Panc1 (cell line): ENCODE results near the gene SEMA7A.

Experiments
- CTCF ChIP-seq: fragments of 450-650 bp; IDR thresholded peaks from 2 replicates; pipeline ENCODE4 v1.5.1; 2017; ENCODE audit warnings: mild to moderate bottlenecking
- POLR2AphosphoS5 ChIP-seq: IDR thresholded peaks from 2 replicates; pipeline ENCODE4 v1.6.1; 2012; ENCODE audit warnings: mild to moderate bottlenecking, low read depth, low read length, moderate library complexity
- SIN3A ChIP-seq: IDR thresholded peaks from 2 replicates; pipeline ENCODE4 v1.6.1; 2012; ENCODE audit warnings: low read depth, mild to moderate bottlenecking, low read length, moderate library complexity, borderline replicate concordance; ENCODE audit not compliant: insufficient read depth
- TCF7L2 ChIP-seq: IDR thresholded peaks from 2 replicates; pipeline ENCODE4 v1.6.1; 2011; ENCODE audit warnings: mild to moderate bottlenecking, low read depth, low read length, inconsistent platforms
- TF ChIP-seq, protein P1 (sequence below), 2 experiments: IDR thresholded peaks; 2 replicates each; pipeline ENCODE4 v1.6.1; 2011 to 2012; ENCODE audit warnings: low read depth in 2 of 2, control low read depth in 1 of 2, low read length in 1 of 2, mild to moderate bottlenecking in 1 of 2, moderate library complexity in 1 of 2; ENCODE audit not compliant: insufficient read depth in 1 of 2

DNA sequence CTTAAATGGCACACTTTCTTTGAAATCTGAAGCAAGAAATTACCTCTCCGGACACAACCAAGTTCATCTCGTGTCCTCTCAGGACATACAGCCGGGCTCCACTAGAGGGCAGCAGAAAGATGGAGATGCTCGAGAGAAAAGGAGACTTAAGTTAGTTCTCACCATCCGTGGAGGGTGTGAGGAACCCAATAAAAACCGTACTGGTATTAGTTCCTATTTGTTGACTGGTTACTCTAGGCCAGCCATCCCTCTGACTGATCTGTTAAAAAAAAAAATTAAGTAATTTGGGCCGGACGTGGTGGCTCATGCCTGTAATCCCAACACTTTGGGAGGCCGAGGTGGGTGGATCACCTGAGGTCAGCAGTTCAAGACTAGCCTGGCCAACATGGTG lies 58.5 kb downstream of the SEMA7A start:
- peak; percentile 95 for TF ChIP-seq CTCF
- TF ChIP-seq, protein P1, sequence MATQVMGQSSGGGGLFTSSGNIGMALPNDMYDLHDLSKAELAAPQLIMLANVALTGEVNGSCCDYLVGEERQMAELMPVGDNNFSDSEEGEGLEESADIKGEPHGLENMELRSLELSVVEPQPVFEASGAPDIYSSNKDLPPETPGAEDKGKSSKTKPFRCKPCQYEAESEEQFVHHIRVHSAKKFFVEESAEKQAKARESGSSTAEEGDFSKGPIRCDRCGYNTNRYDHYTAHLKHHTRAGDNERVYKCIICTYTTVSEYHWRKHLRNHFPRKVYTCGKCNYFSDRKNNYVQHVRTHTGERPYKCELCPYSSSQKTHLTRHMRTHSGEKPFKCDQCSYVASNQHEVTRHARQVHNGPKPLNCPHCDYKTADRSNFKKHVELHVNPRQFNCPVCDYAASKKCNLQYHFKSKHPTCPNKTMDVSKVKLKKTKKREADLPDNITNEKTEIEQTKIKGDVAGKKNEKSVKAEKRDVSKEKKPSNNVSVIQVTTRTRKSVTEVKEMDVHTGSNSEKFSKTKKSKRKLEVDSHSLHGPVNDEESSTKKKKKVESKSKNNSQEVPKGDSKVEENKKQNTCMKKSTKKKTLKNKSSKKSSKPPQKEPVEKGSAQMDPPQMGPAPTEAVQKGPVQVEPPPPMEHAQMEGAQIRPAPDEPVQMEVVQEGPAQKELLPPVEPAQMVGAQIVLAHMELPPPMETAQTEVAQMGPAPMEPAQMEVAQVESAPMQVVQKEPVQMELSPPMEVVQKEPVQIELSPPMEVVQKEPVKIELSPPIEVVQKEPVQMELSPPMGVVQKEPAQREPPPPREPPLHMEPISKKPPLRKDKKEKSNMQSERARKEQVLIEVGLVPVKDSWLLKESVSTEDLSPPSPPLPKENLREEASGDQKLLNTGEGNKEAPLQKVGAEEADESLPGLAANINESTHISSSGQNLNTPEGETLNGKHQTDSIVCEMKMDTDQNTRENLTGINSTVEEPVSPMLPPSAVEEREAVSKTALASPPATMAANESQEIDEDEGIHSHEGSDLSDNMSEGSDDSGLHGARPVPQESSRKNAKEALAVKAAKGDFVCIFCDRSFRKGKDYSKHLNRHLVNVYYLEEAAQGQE (IDR thresholded peaks at IDR 0.05; ENCODE audit: insufficient read depth in 1 of 2, low read depth in 2 of 2, low read length in 1 of 2) = no peak
- no peak for TF ChIP-seq SIN3A
- no peak for TF ChIP-seq POLR2AphosphoS5
- TF ChIP-seq TCF7L2 = no peak
